IMR-90 (cell line): Measurements from ENCODE around the gene SUV39H2. TPM values are rescaled to one million over a fixed set of nuclear protein-coding genes. Genes with fewer than 3 reads are reported as not detected.

ENCODE experiments used
- ATAC-seq: fragments of 200-7000 bp; cut with Tn5 transposase; 2 replicates; pipeline ENCODE4 v1.9.1; 2020; ENCODE audit warnings: low read depth, mild to moderate bottlenecking, moderate library complexity
- BruUV-seq: library from RNA; stranded (reverse); fragments of 400-500 nt; replicated peaks from 2 replicates; lab custom pipeline; 2021; lab: Mats Ljungman, UMichigan
- CTCF ChIA-PET: fragments of 300-600 bp; formaldehyde crosslinking; extraction: SDS; loops from one replicate; lab custom pipeline; 2021; ENCODE audit warnings: antibody characterized with exemption; lab: Yijun Ruan, JAX
- POLR2A ChIA-PET: fragments of 300-600 bp; sonication (Branson Sonifier 250); formaldehyde crosslinking; loops from one replicate; lab custom pipeline; 2022; ENCODE audit warnings: antibody characterized with exemption; ENCODE audit not compliant: unreplicated experiment; lab: Charles Lee
- DNase-seq: peaks from one replicate; pipeline ENCODE4 v3.0.0; 2013
- H2AFZ ChIP-seq: replicated peaks from 2 replicates; pipeline ENCODE3; 2013; ENCODE audit warnings: low read length, mild to moderate bottlenecking; ENCODE audit not compliant: poor library complexity
- H2AK5ac ChIP-seq: 2 replicates; pipeline ENCODE4 v1.6.1; 2013; ENCODE audit warnings: low read depth, low read length, inconsistent platforms
- H2AK9ac ChIP-seq: replicated peaks from 2 replicates; pipeline ENCODE3; 2013; ENCODE audit warnings: mild to moderate bottlenecking, low read depth, low read length, moderate library complexity; ENCODE audit not compliant: poor library complexity
- H2BK120ac ChIP-seq: 2 replicates; pipeline ENCODE4 v1.6.1; 2013; ENCODE audit warnings: low read depth, low read length, inconsistent platforms
- H2BK15ac ChIP-seq: 3 replicates; pipeline ENCODE4 v1.6.1; 2013; ENCODE audit warnings: low read depth, low read length, inconsistent platforms
- H2BK20ac ChIP-seq: 2 replicates; pipeline ENCODE4 v1.6.1; 2013; ENCODE audit warnings: low read depth, mild to moderate bottlenecking, inconsistent platforms, low read length, moderate library complexity
- H2BK5ac ChIP-seq: 2 replicates; pipeline ENCODE4 v1.6.1; 2013; ENCODE audit warnings: mild to moderate bottlenecking, low read depth, low read length, inconsistent platforms; ENCODE audit not compliant: poor library complexity, severe bottlenecking
- H3K14ac ChIP-seq: replicated peaks from 2 replicates; pipeline ENCODE4 v1.6.1; 2013; ENCODE audit warnings: low read depth, low read length, inconsistent platforms
- H3K18ac ChIP-seq: 2 replicates; pipeline ENCODE4 v1.6.1; 2013; ENCODE audit warnings: low read depth, low read length, control low read depth
- H3K23ac ChIP-seq: 2 replicates; pipeline ENCODE4 v1.6.1; 2013; ENCODE audit warnings: low read depth, low read length, inconsistent platforms
- H3K27ac ChIP-seq: 2 replicates; pipeline ENCODE4 v1.5.1; 2013; ENCODE audit warnings: mild to moderate bottlenecking, control low read depth, low read length; ENCODE audit not compliant: insufficient read depth
- H3K27me3 ChIP-seq: 2 replicates; pipeline ENCODE4 v1.6.1; 2013; ENCODE audit warnings: low read length; ENCODE audit not compliant: control insufficient read depth, insufficient read depth
- H3K36me3 ChIP-seq: 2 replicates; pipeline ENCODE4 v1.6.1; 2013; ENCODE audit warnings: low read length, mixed read lengths; ENCODE audit not compliant: control insufficient read depth, insufficient read depth
- H3K4ac ChIP-seq: 2 replicates; pipeline ENCODE4 v1.6.1; 2013; ENCODE audit warnings: low read depth, low read length, inconsistent platforms
- H3K4me1 ChIP-seq: 2 replicates; pipeline ENCODE4 v1.6.1; 2013; ENCODE audit warnings: low read length, mixed read lengths; ENCODE audit not compliant: control insufficient read depth, insufficient read depth
- H3K4me2 ChIP-seq: 2 replicates; pipeline ENCODE4 v1.6.1; 2013; ENCODE audit warnings: low read depth, mild to moderate bottlenecking, control low read depth, low read length, moderate library complexity
- H3K4me3 ChIP-seq: 2 replicates; pipeline ENCODE4 v1.5.1; 2013; ENCODE audit warnings: low read depth, mild to moderate bottlenecking, control low read depth, low read length, moderate library complexity; ENCODE audit not compliant: insufficient read depth
- H3K56ac ChIP-seq: 2 replicates; pipeline ENCODE4 v1.6.1; 2013; ENCODE audit warnings: low read length, inconsistent platforms; ENCODE audit not compliant: insufficient read depth; ENCODE audit errors: extremely low read depth
- H3K79me1 ChIP-seq, 2 experiments: 2 replicates each; pipeline ENCODE4 v1.6.1; 2013; ENCODE audit warnings: low read length in 2 of 2, inconsistent platforms in 1 of 2, low read depth in 1 of 2
- H3K9ac ChIP-seq: 2 replicates; pipeline ENCODE4 v1.6.1; 2013; ENCODE audit warnings: low read depth, low read length, control low read depth
- H3K9me1 ChIP-seq: 2 replicates; pipeline ENCODE4 v1.6.1; 2013; ENCODE audit warnings: low read length, inconsistent platforms; ENCODE audit not compliant: insufficient read depth
- H3K9me3 ChIP-seq: 2 replicates; pipeline ENCODE4 v1.6.1; 2013; ENCODE audit warnings: low read length; ENCODE audit not compliant: control insufficient read depth, insufficient read depth
- H4K20me1 ChIP-seq: 2 replicates; pipeline ENCODE4 v1.6.1; 2013; ENCODE audit warnings: low read length, inconsistent platforms; ENCODE audit not compliant: insufficient read depth
- H4K5ac ChIP-seq: 2 replicates; pipeline ENCODE4 v1.6.1; 2013; ENCODE audit warnings: mild to moderate bottlenecking, low read depth, low read length, control low read depth
- H4K8ac ChIP-seq, 2 experiments: 2 replicates each; pipeline ENCODE4 v1.6.1; 2013; ENCODE audit warnings: low read depth in 2 of 2, low read length in 2 of 2, control low read depth in 1 of 2, inconsistent platforms in 1 of 2
- H4K91ac ChIP-seq: 2 replicates; pipeline ENCODE4 v1.6.1; 2013; ENCODE audit warnings: low read depth, low read length, inconsistent platforms; ENCODE audit not compliant: insufficient read depth
- CHD1 ChIP-seq: IDR thresholded peaks from 2 replicates; pipeline ENCODE4 v1.6.1; 2012; ENCODE audit warnings: low read depth, low read length, improper control_type of control experiment
- POLR2A ChIP-seq: IDR thresholded peaks from 2 replicates; pipeline ENCODE4 v1.6.1; 2012; ENCODE audit warnings: mild to moderate bottlenecking, low read depth, low read length
- RCOR1 ChIP-seq: IDR thresholded peaks from 2 replicates; pipeline ENCODE4 v1.6.1; 2012; ENCODE audit warnings: mild to moderate bottlenecking, low read length, improper control_type of control experiment; ENCODE audit not compliant: insufficient replicate concordance
- SMC3 ChIP-seq: fragments of 150-350 bp; IDR thresholded peaks from 2 replicates; pipeline ENCODE4 v1.6.1; 2016; ENCODE audit warnings: low read depth, mild to moderate bottlenecking, antibody characterized with exemption, low read length, moderate library complexity
- WGBS, 2 experiments: methylation state at CpG; one replicate each; pipeline versions ENCODE4 v1.1.5 to v1.1.7; 2013; ENCODE audit warnings: missing lambda C conversion rate in 2 of 2; ENCODE audit not compliant: insufficient read length in 1 of 2; ENCODE audit errors: extremely low coverage in 2 of 2; 5-methylcytosine and 5-hydroxymethylcytosine counted together
- dilution Hi-C: fragments of 300-500 bp; cut with HindIII; formaldehyde crosslinking; loops from one replicate; pipeline ENCODE4 v1.14.3; 2018; ENCODE audit warnings: low sequenced_read_pairs; ENCODE audit not compliant: unreplicated experiment
- in situ Hi-C: fragments of 300-500 bp; cut with MboI; formaldehyde crosslinking; loops from 3 replicates; pipeline ENCODE4 v1.14.3; 2019; ENCODE audit warnings: low sequenced_read_pairs, inconsistent platforms, mixed read lengths
- intact Hi-C: fragments of 100-400 bp; cut with micrococcal nuclease; formaldehyde crosslinking; loops from 2 replicates; pipeline ENCODE4 v1.10.0; 2022
- polyA plus RNA-seq, 3 experiments: library from polyadenylated mRNA; depleted of rRNA; stranded (reverse); fragments of >200 nt; gene quantifications; 2 replicates each; pipeline ENCODE4 v1.2.3, GENCODE V29; 2012; ENCODE audit warnings: low replicate concordance in 1 of 3
- total RNA-seq: library from RNA; depleted of rRNA; stranded (reverse); fragments of >200 nt; gene quantifications from 2 replicates; pipeline ENCODE4 v1.2.3, GENCODE V29; 2012
- TF ChIP-seq, protein P1 (sequence below): fragments of 150-350 bp; IDR thresholded peaks from 2 replicates; pipeline ENCODE4 v1.6.1; 2017; ENCODE audit warnings: mild to moderate bottlenecking, antibody characterized with exemption, low read length, low read depth

Gene SUV39H2
- total and polyA plus RNA-seq, 2 of the 4 experiments (the other 2 are of a cell fraction): 5.3 to 14.5 TPM

- Histone ChIP-seq H3K36me3 (peaks cover 30% of the 10 kb centered on the region), H3K56ac (no peak overlapping the region), H2BK120ac (no peak overlapping the region), H2BK20ac (no peak overlapping the region), H4K91ac (no peak overlapping the region), H3K4me2 (no peak overlapping the region), H3K4me1 (0 out of 2 replicates have a peak, but pooled peaks cover 1% of the 10 kb centered on the region), H2BK15ac (no peak overlapping the region), H2BK5ac (no peak overlapping the region), H3K79me1 (peaks cover 29 to 38% of the 10 kb centered on the region in 2 experiments), H3K23ac (no peak overlapping the region), H3K27ac (no peak overlapping the region), H4K8ac (no peak overlapping the region), H4K5ac (no peak overlapping the region), H3K14ac (no peak overlapping the region), H3K9me3 (no peaks in the 10 kb centered on the region), H3K27me3 (no peaks in the 10 kb centered on the region), H4K20me1 (peaks cover 4% of the 10 kb centered on the region), H2AK5ac (no peak overlapping the region), H3K18ac (no peak overlapping the region), H3K4me3 (no peak overlapping the region), H3K9ac (no peak overlapping the region), H3K4ac (no peak overlapping the region), H3K9me1 (no peaks in the 10 kb centered on the region), H2AK9ac (no peak overlapping the region), H2AFZ (no peak overlapping the region)
- ChIA-PET CTCF (interaction anchor here (0.5 to 1.0 kb wide), 2 partner anchors 311 to 416 kb away, joined by 3 to 4 read pairs; no protein-coding TSS in a partner anchor), POLR2A (no interaction called here)
- dilution Hi-C loops: no loop called here
- TF ChIP-seq, protein P1, sequence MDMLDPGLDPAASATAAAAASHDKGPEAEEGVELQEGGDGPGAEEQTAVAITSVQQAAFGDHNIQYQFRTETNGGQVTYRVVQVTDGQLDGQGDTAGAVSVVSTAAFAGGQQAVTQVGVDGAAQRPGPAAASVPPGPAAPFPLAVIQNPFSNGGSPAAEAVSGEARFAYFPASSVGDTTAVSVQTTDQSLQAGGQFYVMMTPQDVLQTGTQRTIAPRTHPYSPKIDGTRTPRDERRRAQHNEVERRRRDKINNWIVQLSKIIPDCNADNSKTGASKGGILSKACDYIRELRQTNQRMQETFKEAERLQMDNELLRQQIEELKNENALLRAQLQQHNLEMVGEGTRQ: no peak
- TF ChIP-seq POLR2A (no peak), CHD1 (no peak), RCOR1 (no peak), SMC3 (no peak)
- no peak for ATAC-seq
- WGBS, 2 experiments: 94% methylated on average over 10 of the region's 15 CpGs; no CpG with 5 or more reads in 1 of the 2 experiments
- intact Hi-C loops: no loop called here
- no peak for DNase-seq
- BruUV-seq: no TSS peak
- in situ Hi-C loops: no loop called here
Observed at GRCh38 chr10:14843327-14843988, 35.2 kb upstream of the SUV39H2 start.
